Measurements from ENCODE around the gene ESR2. TPM values are rescaled to one million over a fixed set of nuclear protein-coding genes. Genes with fewer than 3 reads are reported as not detected.

The ESR2 gene
- total RNA-seq, 1 experiment from 2014 or later = 0.47 TPM

DNA sequence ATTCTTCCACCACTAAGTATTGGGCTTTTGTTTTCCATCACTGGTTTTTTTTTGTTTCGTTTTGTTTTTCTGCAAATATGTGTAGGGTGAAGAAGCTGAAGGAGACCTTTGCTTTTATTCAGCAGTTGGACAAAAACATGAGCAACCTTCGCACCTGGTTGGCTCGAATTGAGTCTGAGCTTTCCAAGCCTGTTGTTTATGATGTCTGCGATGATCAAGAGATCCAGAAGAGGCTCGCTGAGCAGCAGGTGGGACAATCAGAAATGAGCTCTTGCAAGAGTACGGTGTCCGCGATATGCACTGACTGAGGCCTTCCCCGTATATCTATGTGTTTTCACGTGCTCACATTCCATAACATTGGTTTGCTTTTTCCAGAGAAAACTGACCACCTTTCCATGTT, 91.5 kb downstream of the ESR2 start:
- H3K4me3 Mint-ChIP-seq (ENCODE audit: unreplicated experiment) = no peak overlapping the region
- TF ChIP-seq, protein P1, sequence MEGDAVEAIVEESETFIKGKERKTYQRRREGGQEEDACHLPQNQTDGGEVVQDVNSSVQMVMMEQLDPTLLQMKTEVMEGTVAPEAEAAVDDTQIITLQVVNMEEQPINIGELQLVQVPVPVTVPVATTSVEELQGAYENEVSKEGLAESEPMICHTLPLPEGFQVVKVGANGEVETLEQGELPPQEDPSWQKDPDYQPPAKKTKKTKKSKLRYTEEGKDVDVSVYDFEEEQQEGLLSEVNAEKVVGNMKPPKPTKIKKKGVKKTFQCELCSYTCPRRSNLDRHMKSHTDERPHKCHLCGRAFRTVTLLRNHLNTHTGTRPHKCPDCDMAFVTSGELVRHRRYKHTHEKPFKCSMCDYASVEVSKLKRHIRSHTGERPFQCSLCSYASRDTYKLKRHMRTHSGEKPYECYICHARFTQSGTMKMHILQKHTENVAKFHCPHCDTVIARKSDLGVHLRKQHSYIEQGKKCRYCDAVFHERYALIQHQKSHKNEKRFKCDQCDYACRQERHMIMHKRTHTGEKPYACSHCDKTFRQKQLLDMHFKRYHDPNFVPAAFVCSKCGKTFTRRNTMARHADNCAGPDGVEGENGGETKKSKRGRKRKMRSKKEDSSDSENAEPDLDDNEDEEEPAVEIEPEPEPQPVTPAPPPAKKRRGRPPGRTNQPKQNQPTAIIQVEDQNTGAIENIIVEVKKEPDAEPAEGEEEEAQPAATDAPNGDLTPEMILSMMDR (IDR thresholded peaks at IDR 0.05; ENCODE audit: unreplicated experiment) = no peak
- intact Hi-C loops (cut with micrococcal nuclease) = no loop called here
- no peaks in the 10 kb centered on the region for H3K9me3 Mint-ChIP-seq (ENCODE audit: unreplicated experiment)
- CTCF ChIA-PET = interaction anchor here (0.5 kb wide), 1 partner anchor 22 kb away, joined by 3 read pairs; no protein-coding TSS in a partner anchor
- no TSS peak for BruUV-seq (replicated peaks)
- H3K36me3 Mint-ChIP-seq (ENCODE audit: insufficient read depth, unreplicated experiment) = peaks cover 73% of the 10 kb centered on the region
- POLR2A ChIA-PET = interaction anchor here (0.7 to 1.5 kb wide), 2 partner anchors 10 to 47 kb away, joined by 4 to 5 read pairs; no protein-coding TSS in a partner anchor
- no peaks in the 10 kb centered on the region for H3K4me1 Mint-ChIP-seq (ENCODE audit: insufficient read depth, unreplicated experiment)
- DNase-seq (ENCODE audit: unreplicated experiment) = no peak
- no peaks in the 10 kb centered on the region for H3K27me3 Mint-ChIP-seq (ENCODE audit: insufficient read depth, unreplicated experiment)
- H3K27ac Mint-ChIP-seq (ENCODE audit: low read depth, unreplicated experiment) = no peak overlapping the region

DNA sequence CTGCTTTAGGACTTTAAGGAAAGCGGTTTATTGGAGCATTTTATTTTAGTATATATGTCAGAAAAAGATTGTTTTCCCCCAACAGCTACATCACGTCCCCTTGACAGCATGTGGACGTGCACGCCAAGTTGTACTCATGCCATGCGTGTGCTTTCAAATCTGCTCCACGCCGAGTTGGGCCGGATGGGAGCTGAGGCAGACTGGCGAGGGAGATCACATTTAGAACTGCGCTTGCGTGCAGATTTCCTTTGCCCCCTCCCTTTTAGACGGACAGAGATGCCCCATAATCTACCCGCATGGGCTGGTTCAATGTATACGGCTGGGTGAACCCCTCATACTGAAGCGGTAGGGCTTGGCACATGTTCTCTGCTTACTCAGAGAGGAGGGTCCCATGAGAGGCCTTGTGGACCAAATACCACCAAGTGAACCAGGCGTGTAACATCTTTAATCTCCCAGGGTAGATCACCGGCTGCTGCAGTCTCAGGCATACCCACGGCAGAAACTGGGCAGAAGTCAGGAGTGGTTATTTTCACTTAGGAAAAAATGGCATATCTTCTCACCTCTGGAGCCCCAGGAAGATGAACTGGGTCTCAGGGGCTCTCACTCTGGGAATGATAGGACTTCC, 92.1 kb downstream of the ESR2 start:
- DNase-seq (ENCODE audit: unreplicated experiment) = no peak
- no TSS peak for BruUV-seq (replicated peaks)
- Mint-ChIP-seq H3K27ac (ENCODE audit: low read depth, unreplicated experiment) (no peak overlapping the region), H3K36me3 (ENCODE audit: insufficient read depth, unreplicated experiment) (peaks cover 78% of the 10 kb centered on the region), H3K4me3 (ENCODE audit: unreplicated experiment) (no peak overlapping the region), H3K4me1 (ENCODE audit: insufficient read depth, unreplicated experiment) (no peaks in the 10 kb centered on the region), H3K27me3 (ENCODE audit: insufficient read depth, unreplicated experiment) (no peaks in the 10 kb centered on the region), H3K9me3 (ENCODE audit: unreplicated experiment) (no peaks in the 10 kb centered on the region)
- intact Hi-C loops (cut with micrococcal nuclease) = no loop called here
- ChIA-PET POLR2A (interaction anchor here (1.5 kb wide), 1 partner anchor 10 kb away, joined by 5 read pairs; no protein-coding TSS in a partner anchor), CTCF (no interaction called here)
- TF ChIP-seq, protein P1 (IDR thresholded peaks at IDR 0.05; ENCODE audit: unreplicated experiment) = no peak

DNA sequence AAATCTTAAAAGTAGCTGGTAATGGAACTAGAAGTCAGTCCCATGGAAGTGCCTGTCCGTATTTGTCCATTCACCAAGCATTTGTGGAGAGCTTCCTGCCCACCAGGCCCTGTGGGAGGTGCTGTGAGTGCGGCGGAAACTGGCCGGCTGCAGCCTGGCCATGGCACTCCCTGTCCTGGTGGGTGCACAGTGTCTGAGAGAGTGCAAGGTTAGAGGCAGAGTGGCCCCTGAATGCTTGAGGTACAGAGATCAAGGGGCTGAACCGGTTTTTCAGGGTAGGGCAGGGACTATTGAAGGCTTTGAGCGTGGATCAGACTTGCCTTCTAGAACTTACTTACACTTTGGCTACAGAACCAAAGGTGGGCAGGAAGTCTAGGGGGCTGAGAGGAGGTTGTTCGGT, 92.9 kb downstream of the ESR2 start:
- no peak overlapping the region for H3K27ac Mint-ChIP-seq (ENCODE audit: low read depth, unreplicated experiment)
- POLR2A ChIA-PET = interaction anchor here (0.6 to 0.9 kb wide), 2 partner anchors 10 to 90 kb away, joined by 3 read pairs; no protein-coding TSS in a partner anchor
- TF ChIP-seq, protein P1 (IDR thresholded peaks at IDR 0.05; ENCODE audit: unreplicated experiment) = no peak
- intact Hi-C loops (cut with micrococcal nuclease) = no loop called here
- CTCF ChIA-PET = no interaction called here
- no TSS peak for BruUV-seq (replicated peaks)
- peaks cover 83% of the 10 kb centered on the region for H3K36me3 Mint-ChIP-seq (ENCODE audit: insufficient read depth, unreplicated experiment)
- DNase-seq (ENCODE audit: unreplicated experiment) = no peak
- no peaks in the 10 kb centered on the region for H3K27me3 Mint-ChIP-seq (ENCODE audit: insufficient read depth, unreplicated experiment)
- no peaks in the 10 kb centered on the region for H3K4me1 Mint-ChIP-seq (ENCODE audit: insufficient read depth, unreplicated experiment)
- no peaks in the 10 kb centered on the region for H3K9me3 Mint-ChIP-seq (ENCODE audit: unreplicated experiment)
- no peak overlapping the region for H3K4me3 Mint-ChIP-seq (ENCODE audit: unreplicated experiment)

DNA sequence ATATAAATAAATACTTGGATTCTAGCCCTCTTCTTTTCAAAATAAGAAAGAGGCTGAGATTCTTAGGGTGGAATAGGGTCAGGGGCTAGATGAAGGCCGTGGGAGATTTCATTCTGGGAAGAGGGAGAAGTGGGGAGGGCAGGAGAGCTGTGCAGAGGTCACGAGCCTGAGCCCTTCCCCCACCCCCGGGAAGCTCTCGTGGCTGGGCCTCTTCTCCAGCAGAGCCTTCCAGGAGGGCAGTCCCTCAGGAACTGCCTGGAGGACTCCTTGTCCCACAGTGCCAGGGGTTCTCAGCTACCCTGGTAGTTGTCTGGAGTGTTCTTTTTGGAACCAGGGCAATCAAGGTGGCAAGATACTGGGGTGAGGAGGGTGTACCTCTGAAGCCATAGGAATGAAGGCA, 94.0 kb downstream of the ESR2 start:
- Mint-ChIP-seq H3K36me3 (ENCODE audit: insufficient read depth, unreplicated experiment) (peaks cover 72% of the 10 kb centered on the region), H3K4me3 (ENCODE audit: unreplicated experiment) (no peak overlapping the region), H3K27me3 (ENCODE audit: insufficient read depth, unreplicated experiment) (no peaks in the 10 kb centered on the region), H3K9me3 (ENCODE audit: unreplicated experiment) (no peaks in the 10 kb centered on the region), H3K4me1 (ENCODE audit: insufficient read depth, unreplicated experiment) (no peaks in the 10 kb centered on the region), H3K27ac (ENCODE audit: low read depth, unreplicated experiment) (no peak overlapping the region)
- CTCF ChIA-PET = interaction anchor here (0.6 to 0.7 kb wide), 2 partner anchors 103 to 291 kb away, joined by 3 read pairs; no protein-coding TSS in a partner anchor
- TF ChIP-seq, protein P1 (IDR thresholded peaks at IDR 0.05; ENCODE audit: unreplicated experiment) = no peak
- BruUV-seq (replicated peaks) = no TSS peak
- no peak for DNase-seq (ENCODE audit: unreplicated experiment)
- intact Hi-C loops (cut with micrococcal nuclease) = no loop called here
- POLR2A ChIA-PET = no interaction called here
